HuH-7.5 (cell line): Measurements from ENCODE around the gene SQSTM1.
"Not testable (repeated sequence)": the region's sequence is repeated elsewhere in the genome, so short reads cannot be mapped to it uniquely, and the experiment has no call there.

Source experiments
- DNase-seq: peaks from one replicate; pipeline ENCODE4 v3.0.0; 2011; ENCODE audit warnings: low spot score

SQSTM1 gene

GRCh38 chr5:179825655-179826182 is 5.0 kb downstream of the SQSTM1 start:
- peak; percentile 84 for DNase-seq

GRCh38 chr5:179827680-179828079 is 7.0 kb downstream of the SQSTM1 start:
- no peak for DNase-seq

- no peak for DNase-seq
Measured at GRCh38 chr5:179828756-179829421, 8.2 kb downstream of the SQSTM1 start.

DNA sequence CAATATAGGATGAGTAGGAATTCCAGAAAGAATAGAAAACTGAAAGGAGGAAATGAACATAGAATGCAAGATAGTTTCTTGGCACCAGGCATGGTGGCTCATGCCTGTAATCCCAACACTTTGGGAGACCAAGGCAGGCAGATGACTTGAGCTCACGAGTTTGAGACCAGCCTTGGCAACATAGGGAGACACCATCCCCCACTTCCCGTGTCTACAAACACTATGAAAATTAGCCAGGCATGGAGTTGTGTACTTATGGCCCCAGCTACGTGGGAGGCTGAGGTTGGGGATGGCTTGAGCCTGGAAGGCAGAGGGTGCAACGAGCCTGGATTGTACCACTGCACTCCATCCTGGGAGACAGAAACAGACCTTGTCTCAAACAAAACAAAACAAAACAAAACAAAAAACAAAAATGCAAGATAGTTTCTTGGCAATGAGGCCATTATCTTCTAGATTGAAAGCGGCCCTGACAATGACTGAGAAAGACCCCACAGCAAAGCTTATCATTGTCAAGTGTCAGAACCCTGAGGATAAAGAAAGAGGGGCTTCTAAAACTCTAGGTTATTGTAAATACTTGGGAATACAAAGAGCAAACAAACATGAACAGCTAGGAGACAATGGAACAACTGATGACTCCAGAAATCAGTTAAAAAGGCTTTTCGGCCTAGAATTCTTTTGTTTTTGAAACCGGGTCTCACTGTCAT is 9.2 kb downstream of the SQSTM1 start:
- DNase-seq, result no peak

GRCh38 chr5:179830818-179831468 is 10.2 kb downstream of the SQSTM1 start:
- DNase-seq, result no peak

DNA sequence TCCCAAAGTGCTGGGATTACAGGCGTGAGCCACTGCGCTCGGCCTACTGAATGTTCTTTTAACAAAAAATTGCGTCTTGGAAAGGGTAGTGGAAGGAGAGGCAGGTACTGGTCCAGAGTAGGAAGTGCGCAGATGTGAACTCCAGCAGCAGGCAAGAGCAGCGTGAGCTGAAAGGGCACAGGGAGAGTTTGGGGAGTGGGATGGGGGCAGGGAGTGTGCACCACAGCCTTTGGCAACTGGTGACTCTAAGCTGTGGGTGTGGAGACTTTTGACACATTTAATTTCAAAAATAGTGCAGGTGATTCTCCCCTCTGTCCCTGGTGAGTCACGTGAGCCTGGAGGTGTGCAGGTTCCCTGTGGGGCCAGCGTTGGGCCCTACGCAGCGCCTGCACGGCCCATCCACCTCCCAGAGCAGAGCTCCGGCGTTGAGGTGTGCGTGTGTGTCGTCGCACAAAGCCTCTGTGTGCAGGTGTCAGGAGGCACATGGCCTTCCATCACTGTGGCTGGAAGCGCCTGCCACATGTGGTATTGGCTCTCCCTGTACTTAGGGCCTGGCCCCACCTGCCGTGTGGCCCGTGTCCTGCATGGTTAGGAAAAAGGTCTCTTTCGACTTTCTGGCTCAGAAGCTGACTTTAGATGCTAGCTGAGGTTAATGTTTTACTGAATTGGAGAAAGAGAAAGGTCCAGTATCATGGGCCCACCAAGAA is 11.5 kb downstream of the SQSTM1 start:
- DNase-seq, result no peak

DNA sequence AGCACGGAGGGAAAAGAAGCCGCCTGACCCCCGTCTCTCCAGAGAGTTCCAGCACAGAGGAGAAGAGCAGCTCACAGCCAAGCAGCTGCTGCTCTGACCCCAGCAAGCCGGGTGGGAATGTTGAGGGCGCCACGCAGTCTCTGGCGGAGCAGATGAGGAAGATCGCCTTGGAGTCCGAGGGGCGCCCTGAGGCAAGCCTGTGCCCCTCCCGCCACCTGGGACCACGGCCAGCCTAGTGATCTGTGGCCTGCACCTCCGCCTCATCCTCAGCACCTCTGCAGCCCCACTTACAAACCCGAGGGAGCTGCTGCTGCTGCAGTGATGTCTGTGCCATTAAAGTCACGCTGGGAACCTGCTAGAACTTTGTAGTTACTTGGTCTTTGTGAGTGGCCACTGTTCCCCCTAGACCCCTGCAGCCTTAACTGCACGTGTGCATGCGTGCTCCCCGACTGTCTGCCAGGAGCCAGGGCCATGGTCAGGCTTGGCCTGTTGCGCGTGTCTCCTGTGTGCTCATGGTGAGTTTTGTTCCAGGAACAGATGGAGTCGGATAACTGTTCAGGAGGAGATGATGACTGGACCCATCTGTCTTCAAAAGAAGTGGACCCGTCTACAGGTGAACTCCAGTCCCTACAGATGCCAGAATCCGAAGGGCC is 12.5 kb downstream of the SQSTM1 start:
- DNase-seq, result no peak

- DNase-seq, result no peak
Measured at GRCh38 chr5:179833709-179834070, 13.0 kb downstream of the SQSTM1 start.

DNA sequence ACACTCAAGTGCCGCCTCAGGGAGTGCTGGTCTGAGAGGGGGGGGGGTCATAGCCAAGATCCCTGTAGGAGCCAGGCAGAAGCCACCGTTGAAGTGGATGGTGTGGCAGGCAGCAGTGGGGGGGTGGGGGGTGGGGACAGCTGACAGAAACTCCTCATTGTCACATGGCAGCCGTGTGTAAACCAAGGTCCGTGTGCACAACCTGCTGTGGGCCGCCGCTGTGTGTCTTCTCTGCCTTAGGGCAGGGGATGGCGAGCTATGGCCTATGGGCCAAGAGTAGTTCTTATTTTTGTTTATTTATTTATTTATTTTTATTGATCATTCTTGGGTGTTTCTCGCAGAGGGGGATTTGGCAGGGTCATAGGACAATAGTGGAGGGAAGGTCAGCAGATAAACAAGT is 13.4 kb downstream of the SQSTM1 start:
- DNase-seq, result no peak

DNA sequence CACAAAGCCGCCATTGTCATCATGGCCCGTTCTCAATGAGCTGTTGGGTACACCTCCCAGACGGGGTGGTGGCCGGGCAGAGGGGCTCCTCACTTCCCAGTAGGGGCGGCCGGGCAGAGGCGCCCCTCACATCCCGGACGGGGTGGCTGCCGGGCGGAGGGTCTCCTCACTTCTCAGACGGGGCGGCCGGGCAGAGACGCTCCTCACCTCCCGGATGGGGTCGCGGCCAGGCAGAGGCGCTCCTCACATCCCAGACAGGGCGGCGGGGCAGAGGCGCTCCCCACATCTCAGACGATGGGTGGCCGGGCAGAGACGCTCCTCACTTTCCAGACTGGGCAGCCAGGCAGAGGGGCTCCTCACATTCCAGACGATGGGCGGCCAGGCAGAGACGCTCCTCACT is 14.2 kb downstream of the SQSTM1 start:
- not testable (repeated sequence) for DNase-seq

DNA sequence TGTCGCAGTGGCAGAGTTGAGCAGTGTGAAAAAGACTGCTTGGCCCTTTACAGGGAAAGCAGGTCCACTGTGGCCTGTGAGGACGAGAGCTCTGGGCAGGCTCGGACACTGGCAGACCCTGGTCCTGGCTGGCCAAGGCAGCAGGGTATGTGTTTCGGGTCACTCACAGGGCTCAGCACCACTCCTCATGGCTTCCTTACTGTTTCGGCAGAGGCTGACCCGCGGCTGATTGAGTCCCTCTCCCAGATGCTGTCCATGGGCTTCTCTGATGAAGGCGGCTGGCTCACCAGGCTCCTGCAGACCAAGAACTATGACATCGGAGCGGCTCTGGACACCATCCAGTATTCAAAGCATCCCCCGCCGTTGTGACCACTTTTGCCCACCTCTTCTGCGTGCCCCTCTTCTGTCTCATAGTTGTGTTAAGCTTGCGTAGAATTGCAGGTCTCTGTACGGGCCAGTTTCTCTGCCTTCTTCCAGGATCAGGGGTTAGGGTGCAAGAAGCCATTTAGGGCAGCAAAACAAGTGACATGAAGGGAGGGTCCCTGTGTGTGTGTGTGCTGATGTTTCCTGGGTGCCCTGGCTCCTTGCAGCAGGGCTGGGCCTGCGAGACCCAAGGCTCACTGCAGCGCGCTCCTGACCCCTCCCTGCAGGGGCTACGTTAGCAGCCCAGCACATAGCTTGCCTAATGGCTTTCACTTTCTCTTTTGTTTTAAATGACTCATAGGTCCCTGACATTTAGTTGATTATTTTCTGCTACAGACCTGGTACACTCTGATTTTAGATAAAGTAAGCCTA is 15.7 kb downstream of the SQSTM1 start:
- DNase-seq, result no peak

DNA sequence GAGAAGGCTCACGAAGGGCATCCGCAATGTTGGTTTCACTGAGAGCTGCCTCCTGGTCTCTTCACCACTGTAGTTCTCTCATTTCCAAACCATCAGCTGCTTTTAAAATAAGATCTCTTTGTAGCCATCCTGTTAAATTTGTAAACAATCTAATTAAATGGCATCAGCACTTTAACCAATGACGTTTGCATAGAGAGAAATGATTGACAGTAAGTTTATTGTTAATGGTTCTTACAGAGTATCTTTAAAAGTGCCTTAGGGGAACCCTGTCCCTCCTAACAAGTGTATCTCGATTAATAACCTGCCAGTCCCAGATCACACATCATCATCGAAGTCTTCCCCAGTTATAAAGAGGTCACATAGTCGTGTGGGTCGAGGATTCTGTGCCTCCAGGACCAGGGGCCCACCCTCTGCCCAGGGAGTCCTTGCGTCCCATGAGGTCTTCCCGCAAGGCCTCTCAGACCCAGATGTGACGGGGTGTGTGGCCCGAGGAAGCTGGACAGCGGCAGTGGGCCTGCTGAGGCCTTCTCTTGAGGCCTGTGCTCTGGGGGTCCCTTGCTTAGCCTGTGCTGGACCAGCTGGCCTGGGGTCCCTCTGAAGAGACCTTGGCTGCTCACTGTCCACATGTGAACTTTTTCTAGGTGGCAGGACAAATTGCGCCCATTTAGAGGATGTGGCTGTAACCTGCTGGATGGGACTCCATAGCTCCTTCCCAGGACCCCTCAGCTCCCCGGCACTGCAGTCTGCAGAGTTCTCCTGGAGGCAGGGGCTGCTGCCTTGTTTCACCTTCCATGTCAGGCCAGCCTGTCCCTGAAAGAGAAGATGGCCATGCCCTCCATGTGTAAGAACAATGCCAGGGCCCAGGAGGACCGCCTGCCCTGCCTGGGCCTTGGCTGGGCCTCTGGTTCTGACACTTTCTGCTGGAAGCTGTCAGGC is 16.6 kb downstream of the SQSTM1 start:
- no peak for DNase-seq

DNA sequence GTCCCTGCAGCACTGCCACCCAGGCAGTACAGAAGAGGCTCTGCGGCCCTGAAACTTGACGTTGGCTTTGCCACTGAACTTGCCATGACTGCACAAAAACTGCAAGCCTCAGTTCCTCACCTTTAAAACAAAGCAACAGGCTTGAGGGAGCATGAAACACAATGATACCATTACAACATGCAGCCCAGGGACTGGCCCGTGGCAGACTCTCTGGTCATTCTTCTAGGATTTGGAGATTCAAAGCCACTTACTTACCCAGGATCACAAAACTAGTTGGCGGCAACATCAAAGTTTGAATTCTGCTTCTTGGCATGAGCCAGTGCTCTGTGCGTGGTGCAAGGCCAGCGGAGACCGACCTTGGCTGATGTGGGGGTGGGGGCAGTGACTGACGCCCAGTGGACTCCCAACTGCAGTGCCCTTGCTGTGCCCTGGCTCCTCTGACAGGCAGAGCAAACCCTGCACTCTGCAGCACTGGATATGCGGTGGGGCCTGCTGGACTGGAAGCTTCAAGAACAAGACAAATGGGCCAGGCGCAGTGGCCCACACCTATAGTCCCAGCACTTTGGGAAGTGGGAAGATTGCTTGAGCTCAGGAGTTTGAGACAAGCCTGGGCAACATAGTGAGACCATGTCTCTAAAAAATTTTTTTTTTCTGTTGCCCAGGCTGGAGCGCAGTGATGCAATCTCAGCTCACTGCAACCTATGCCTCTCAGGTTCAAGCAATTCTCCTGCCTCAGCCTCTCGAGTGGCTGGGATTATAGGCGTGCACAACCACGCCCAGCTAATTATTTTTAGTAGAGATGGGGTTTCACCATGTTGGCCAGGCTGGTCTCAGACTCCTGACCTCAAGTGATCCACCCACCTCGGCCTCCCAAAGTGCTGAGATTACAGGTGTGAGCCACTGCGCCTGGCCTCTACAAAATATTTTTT is 18.9 kb downstream of the SQSTM1 start:
- no peak for DNase-seq

DNA sequence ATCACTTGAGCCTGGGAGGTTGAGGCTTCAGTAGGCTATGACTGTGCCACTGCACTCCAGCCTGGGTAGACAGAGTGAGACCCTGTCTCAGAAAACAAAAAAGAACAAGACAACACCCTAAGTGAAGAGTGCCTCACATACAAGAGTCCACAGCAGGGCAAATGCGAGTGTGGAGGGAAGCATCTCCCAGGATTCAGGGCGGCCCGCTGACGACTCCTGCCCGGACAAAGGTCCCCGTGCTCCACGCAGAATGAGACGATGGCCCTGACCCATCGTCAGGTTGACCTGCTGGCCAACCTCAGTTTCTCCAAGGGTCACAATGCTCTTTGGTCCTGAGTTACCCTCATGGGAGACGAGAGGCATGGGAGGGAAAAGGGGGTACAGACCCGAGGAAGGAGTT is 19.6 kb downstream of the SQSTM1 start:
- no peak for DNase-seq

GRCh38 chr5:179840766-179841165 is 20.1 kb downstream of the SQSTM1 start:
- no peak for DNase-seq

DNA sequence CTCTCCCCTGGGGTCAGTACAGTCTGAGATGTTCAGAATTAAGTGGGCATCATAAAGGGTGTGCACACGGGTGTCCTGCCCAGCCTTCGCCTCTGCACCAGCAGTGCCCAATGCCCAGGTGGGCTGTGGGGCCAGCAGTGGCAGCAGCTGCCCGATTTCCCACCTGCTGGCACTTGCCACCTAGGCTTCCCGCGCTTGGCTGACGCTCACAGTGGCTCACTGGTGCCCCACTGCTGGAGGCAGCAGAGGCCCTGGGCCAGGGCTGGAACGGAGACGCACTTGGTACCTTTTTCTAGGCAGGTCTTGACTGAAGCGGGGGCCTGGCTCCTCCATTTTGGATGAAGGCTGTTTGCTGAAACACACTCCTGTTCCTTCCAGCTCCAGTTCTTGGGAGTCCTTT is 20.9 kb downstream of the SQSTM1 start:
- no peak for DNase-seq

- no peak for DNase-seq
Measured at GRCh38 chr5:179852993-179853547, 32.4 kb downstream of the SQSTM1 start.

DNA sequence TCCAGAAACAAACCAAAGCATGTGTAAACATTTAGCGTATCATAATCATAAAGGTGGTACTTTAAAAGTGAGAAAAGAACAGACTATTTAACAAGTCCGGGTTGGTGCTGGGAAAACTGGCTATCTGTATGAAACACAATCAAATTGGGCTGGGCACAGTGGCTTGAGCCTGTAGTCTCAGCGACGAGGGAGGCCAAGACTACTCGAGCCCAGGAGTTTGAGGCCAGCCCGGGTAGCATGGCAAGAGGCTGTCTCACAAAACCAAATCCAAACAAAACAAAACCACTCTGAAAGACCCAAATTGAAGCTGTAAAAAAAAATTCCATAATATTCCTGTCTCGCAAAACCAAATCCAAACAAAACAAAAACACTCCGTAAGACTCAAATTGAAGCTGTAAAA is 33.7 kb downstream of the SQSTM1 start:
- no peak for DNase-seq

DNA sequence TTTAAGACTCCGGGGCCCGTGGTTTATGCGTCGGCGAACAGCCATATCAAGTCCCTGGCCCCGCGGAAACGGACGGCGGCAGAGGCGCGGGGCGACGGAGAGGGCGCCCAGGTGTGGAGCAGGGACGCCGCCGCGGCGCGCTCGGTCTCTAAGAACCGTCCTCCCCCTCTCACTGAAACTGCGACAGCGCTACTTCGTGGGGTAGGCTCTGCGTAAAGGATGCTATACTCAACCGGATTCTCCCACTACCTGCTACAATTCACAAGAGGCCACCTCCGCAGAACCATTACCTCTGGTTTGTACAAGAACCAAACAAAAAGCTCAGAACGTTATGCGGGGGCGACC is 37.5 kb downstream of the SQSTM1 start:
- DNase-seq, result peak; percentile 67
